Activated T-cell treated with anti-CD3 and anti-CD28 coated beads, Interleukin-2, amount 50 U/mL, for 48 hours (primary cell): ENCODE measurements around the gene CHID1.

Experiments used
- DNase-seq, 2 experiments: peaks; one replicate each; pipeline ENCODE4 v3.0.0-alpha.2; 2020

Gene CHID1

DNA sequence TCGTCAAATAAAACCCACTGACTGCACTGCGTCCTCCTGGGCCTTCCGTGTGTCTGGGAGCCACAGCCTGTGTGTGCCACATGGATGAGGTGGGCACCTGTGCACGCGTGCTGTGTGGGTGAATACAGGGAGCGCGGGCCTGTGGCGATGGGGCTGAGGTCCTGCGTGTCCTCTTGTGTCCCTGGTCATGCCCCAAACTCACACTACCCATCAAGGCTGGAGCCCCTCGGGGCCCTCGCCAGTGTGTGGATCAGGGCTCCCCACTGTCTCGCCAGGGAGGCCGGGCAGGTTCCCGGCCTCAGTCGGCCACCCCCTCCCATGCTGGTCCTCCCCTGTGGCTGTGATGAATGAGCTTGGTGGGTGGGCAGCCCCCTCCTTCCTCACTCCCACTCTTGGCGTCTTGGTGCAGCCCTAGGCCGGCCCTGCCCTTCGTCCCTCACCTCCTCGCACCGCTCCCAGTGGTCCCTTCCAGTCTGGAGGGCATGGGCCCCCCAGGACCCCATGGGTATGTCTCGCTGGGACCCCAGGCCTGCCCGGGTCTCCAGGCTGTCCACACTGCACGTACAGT lies 78.6 kb downstream of the CHID1 start:
- peak in 1 of 2 experiments; percentile 28 for DNase-seq

DNA sequence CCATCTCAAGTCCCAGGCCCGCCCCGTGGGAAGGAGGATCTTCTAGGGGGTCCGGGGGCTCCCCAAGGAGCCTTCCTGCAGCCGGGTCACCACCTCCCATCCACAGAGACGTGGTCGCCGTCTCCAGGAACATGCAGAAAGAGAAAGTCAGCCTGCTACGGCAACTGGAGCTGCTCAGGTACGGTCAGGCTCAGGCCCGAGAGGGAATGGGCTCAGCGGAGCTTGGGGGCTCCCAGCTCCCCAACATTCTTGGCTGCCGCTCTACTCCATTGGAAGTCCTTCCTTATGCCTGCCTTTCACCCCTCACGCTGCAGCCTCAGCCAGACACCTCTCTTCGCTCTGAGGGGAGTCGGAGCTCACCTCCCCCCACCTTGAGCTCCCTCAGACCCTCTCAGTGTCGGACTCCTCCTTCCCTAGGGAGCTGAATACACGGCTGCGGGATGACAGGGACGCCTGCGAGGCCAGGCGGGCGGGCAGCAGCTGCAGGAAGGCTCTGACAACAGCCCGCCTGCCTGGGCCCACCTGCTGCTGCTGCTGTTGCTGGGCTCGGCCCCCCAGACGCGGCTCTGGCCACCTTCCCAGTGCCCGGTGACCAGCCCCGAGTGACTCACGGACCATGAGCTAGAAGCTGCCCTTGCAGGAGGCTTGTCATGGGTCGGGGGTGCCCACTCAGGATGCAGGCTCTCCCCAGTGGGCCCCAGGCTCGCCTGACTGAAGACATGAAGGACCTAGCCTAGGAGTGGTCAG lies 79.3 kb downstream of the CHID1 start:
- no peak for DNase-seq

DNA sequence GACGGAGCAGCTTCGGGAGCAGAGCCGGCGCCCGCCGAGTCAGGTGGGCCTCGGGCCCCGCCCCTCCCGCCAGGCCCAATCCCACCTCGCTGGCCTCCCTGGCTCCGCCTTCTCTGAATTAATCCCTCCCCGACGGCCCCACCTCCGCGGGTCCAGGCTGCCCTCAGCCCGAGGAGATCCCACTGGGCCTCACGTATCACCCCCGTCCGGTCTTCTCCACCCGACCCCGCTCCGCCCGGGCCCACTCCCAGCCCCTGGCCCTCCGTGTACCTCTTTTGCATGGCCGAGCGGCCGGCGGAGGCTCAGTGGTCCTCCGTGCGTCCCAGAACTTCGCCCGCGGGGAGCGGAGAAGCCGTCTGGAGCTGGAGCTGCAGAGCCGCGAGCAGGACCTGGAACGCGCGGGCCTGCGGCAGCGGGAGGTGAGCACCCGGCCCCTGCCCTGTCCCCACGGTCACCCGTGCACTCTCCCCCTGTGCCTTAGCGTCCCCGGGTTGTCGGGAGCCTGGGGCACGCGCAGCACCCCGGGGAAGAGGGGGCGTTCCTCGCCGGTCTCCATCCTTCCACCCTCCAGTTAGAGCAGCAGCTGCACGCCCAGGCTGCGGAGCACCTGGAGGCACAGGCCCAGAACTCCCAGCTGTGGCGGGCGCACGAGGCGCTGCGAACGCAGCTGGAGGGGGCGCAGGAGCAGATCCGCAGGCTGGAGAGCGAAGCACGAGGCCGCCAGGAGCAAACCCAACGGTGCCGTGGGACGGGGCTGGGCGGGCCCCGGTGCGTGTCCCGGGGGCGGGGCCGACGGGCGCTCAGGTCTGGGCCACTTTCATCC lies 80.1 kb downstream of the CHID1 start:
- DNase-seq = peak; percentile 75 to 82

DNA sequence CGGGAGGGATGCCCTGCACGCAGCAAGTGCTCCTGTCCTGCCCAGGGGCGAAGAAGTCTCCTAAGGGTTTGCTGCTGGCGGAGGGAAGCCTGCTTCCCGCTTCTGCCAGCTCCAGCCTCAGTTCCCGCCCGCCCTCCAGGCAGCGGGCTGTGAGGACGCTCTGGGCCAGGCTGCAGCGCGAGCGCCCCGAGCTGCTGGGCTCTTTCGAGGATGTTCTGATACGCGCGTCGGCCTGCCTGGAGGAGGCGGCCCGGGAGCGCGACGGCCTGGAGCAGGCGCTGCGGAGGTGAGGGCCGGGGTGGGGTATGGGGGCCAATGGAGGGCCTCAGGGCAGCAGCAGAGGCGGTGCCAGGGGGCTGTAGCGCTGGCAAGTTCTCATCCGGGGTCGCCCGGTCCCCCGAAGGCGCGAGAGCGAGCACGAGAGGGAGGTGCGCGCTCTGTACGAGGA lies 80.7 kb downstream of the CHID1 start:
- peak in 1 of 2 experiments; percentile 41 for DNase-seq

GRCh38 chr11:829176-829846 lies 81.3 kb downstream of the CHID1 start:
- peak in 1 of 2 experiments; percentile 40 for DNase-seq

- DNase-seq = no peak
These were observed 82.0 kb downstream of the CHID1 start for GRCh38 chr11:828506-829175.

- DNase-seq = no peak
These were observed 82.8 kb downstream of the CHID1 start, which contains the start of gene CRACR2B for GRCh38 chr11:827897-828192. Gene CRACR2B (plus strand): TSS chr11:827919. CDS start chr11:828608, 689 bp downstream.

GRCh38 chr11:827146-827896 lies 83.3 kb downstream of the CHID1 start:
- peak in 1 of 2 experiments; percentile 50 for DNase-seq

GRCh38 chr11:826836-827145 lies 83.8 kb downstream of the CHID1 start:
- peak in 1 of 2 experiments; percentile 44 for DNase-seq

- no peak for DNase-seq
These were observed 84.4 kb downstream of the CHID1 start for GRCh38 chr11:826227-826621.

DNA sequence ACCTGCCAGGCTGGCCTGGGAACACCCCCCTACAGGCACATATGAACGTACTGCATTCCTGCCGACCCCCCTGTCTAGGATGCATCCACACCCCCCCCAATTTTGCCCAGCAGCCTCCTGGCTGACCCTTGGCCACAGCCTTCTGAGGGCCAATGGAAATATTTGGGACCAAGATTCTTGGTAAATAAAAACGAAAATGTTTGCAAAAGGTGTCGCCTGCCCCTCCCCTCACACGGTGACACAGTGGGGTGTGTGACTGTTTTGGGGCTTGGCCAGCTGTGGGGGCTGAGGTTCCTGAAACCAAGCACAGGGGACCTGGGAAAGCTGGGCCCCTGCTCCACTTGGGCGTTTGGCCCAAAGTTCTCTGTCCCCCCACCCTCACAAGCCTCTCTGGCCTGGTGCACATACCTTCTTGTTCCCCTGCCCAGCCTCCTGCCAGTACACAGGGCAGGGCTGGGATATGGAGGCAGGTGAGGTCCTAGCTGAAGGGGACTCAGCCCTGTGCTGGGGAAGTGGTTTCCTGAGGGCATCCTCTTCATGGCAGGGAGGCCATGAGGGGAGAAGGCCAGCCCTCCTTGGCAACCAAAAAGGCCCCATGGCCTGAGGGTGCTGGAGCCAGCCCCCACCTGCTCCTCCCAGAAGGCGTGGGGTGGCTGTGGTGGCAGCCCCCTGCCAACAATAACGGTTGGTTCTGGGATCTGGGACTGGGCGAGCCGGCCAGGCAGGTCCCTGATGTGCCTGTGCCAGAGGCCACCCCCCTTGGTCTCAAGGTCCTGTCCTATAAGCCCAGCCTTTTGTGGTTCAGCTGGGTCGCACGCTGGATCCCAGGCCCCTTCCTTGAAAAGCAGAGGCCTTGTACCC lies 85.0 kb downstream of the CHID1 start:
- no peak for DNase-seq

DNA sequence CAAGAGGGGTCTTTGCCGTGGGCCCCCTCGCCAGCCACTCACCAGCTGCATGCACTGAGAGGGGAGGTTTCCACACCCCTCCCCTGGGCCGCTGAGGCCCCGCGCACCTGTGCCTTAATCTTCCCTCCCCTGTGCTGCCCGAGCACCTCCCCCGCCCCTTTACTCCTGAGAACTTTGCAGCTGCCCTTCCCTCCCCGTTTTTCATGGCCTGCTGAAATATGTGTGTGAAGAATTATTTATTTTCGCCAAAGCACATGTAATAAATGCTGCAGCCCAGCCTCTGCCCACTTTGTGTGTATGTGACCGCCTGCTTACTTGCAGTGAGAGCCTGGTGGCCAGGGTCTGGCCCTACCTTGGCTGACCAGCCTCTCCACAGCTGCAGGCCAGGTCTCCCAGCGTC lies 85.7 kb downstream of the CHID1 start:
- no peak for DNase-seq

DNA sequence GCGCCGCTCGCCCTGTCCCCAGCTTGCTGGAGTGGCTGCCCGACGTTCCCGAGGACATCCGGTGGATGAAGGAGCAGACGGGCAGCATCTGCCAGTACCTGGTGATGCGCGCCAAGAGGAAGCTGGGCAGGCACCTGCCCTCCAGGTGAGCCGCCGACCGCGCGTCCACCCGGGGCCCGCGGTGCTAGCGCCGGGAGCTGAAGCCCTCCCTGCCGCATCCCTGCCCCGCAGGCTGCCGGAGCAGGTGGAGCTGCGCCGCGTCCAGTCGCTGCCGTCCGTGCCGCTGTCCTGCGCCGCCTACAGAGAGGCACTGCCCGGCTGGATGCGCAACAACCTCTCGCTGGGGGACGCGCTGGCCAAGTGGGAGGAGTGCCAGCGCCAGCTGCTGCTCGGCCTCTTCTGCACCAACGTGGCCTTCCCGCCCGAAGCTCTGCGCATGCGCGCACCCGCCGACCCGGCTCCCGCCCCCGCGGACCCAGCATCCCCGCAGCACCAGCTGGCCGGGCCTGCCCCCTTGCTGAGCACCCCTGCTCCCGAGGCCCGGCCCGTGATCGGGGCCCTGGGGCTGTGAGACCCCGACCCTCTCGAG lies 86.2 kb downstream of the CHID1 start:
- DNase-seq = no peak

- DNase-seq = no peak
These were observed 86.9 kb downstream of the CHID1 start for GRCh38 chr11:823441-824291.

- DNase-seq = no peak
These were observed 88.9 kb downstream of the CHID1 start for GRCh38 chr11:821512-822371.

DNA sequence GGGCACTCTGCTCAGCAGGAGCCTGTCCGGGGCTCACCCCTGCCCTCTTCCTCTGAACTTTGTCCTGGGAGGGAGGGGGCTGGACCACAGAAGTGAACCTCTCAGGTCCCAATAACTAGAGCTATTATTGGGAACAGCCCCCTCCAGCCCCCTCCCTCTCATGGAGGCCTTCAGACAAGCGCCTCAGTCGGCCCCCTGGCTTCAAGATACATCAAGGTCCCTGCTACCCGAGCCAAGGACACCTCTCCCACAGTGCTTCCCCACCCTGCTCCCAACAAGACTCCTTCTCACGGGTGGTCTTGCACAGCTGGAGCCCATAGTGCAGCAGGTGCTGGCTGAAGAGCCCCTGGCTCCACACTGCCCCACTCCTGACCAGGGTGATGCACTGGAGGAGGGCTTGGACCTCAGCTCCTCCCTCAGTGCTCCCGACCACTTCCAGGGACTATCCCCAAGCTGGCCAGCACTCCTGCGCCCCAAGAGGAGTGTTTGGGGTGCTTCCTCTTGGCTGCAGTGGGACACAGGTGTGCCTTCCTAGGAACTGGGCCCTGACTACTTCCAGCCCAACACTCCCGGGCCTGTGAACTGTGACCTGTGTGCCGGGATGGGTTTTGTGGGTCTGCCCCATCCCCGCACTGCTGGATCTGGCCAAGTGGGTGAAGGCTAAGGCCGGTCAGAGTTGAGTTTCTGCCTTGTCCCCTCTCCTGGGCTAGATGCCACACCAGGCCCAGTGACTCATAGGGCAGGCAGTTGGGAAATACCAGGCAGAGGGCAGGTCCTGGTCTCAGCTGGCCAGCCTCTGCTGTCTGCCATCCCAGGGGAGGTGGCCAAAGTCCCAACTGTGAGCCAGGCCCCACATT lies 89.7 kb downstream of the CHID1 start:
- no peak for DNase-seq

DNA sequence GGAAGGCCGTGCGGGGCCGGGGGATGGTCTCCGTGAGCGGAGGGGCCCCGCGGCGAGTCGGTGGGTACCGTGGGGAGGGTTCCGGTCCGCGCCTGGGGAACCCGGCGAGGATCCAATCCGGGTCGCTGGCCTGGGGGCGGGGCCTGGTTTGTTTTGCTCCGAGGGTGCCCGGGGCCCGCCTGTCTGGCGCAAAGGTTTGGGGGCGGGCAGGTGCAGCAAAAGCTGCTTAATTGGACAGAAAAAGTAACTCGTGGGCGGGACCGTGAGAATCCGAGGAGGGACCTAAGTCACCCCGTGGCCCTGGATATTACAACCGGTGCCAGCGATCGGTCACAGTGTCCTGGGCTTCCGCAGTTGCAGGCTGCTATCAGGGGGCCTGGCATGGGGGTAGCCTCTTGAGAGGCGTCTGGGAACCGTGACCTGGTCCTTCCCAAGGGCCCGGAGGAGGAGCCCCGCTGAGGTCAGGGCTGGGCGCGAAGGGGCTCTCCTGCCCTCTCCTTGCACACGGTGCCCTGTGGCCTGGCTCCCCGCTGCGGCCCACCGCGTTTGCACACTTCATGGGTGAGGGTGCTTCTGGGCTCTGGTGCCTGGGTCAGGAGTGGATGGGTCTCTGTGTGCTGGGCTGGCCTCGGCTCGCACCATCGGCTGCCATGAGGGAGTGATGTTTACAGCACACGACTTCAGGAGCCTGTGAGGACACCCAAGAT lies 90.5 kb downstream of the CHID1 start:
- DNase-seq = peak; percentile 91 to 93
